Adrenal gland (tissue), 12 donors: ENCODE results near the gene CCDC85C. TPM values are rescaled to one million over a fixed set of nuclear protein-coding genes. Genes with fewer than 3 reads are reported as not detected.

Experiments
- DNase-seq, 7 donors: peaks; one replicate each; pipeline ENCODE4 v3.0.0-alpha.2; 2019 to 2020
- H3K27ac ChIP-seq, 5 donors: fragments of 200-600 bp; sonication (generic) in 4 of 5; 1 replicate in 3 of 5; 2 replicates in 2 of 5; pipeline versions ENCODE4 v1.5.1 to v1.8.0; 2016 to 2020; ENCODE audit warnings: mild to moderate bottlenecking in 1 of 5
- H3K27me3 ChIP-seq: fragments of 200-600 bp; 2 replicates; pipeline ENCODE4 v1.8.0; 2021
- H3K36me3 ChIP-seq, 2 donors: fragments of 200-600 bp; replicated peaks in 1 of 2; 1 replicate in 1 of 2; 2 replicates in 1 of 2; pipeline versions ENCODE4 v1.5.1 to v1.8.0; 2018 to 2022
- H3K4me1 ChIP-seq, 2 donors: fragments of 200-600 bp; replicated peaks in 1 of 2; 1 replicate in 1 of 2; 2 replicates in 1 of 2; pipeline versions ENCODE4 v1.5.1 to v1.8.0; 2018 to 2021
- H3K4me3 ChIP-seq, 4 donors: fragments of 200-600 bp; sonication (generic) in 3 of 4; one replicate each; pipeline ENCODE4 v1.5.1; 2016 to 2018
- H3K9me3 ChIP-seq, 3 donors: fragments of 200-600 bp; sonication (generic) in 1 of 3; replicated peaks in 1 of 3; 1 replicate in 2 of 3; 2 replicates in 1 of 3; pipeline versions ENCODE4 v1.5.1 to v1.8.0; 2016 to 2021
- POLR2A ChIP-seq, 2 donors: fragments of 450-650 bp; IDR thresholded peaks; one replicate each; pipeline ENCODE4 v1.6.1; 2017; ENCODE audit warnings: antibody characterized with exemption in 2 of 2, mild to moderate bottlenecking in 2 of 2, moderate library complexity in 1 of 2
- WGBS, 4 donors: extraction: QIAGEN DNeasy Blood & Tissue Kit in 2 of 4; methylation state at CpG; one replicate each; pipeline versions ENCODE4 v1.1.5 to v1.1.7; 2013 to 2017; 5-methylcytosine and 5-hydroxymethylcytosine counted together
- intact Hi-C, 2 donors: fragments of 100-400 bp; cut with DNase I; formaldehyde crosslinking; loops; one replicate each; pipeline versions ENCODE4 v1.14.1 to v1.15.0; 2022 to 2023
- polyA plus RNA-seq, 3 donors: library from polyadenylated mRNA; stranded (reverse); fragments of 200-250 nt in 2 of 3; fragments of 350-450 nt in 1 of 3; fragmentation: Illumina TruSeq in 1 of 3; extraction: RNeasy Lipid Tissue Mini Kit (QIAGEN cat#74804) in 1 of 3; gene quantifications; one replicate each; pipeline ENCODE4 v1.2.3, GENCODE V29; 2013 to 2014
- total RNA-seq, 9 donors: library from RNA; depleted of rRNA in 4 of 9; stranded (reverse); fragments of >200 nt in 4 of 9; fragments of 120-200 nt in 1 of 9; fragmentation: NEBNext Ultra II Directional in 1 of 9; extraction: Animal tissue kit (Norgen Biotek cat#: 25700) in 1 of 9; gene quantifications; one replicate each; pipeline versions ENCODE4 v1.1.0 to v1.2.4, GENCODE V29; 2013 to 2023
- TF ChIP-seq, protein P1 (sequence below), 6 experiments: fragments of 450-650 bp in 4 of 6; fragments of 200-600 bp in 2 of 6; sonication (generic) in 1 of 6; IDR thresholded peaks; 1 replicate in 5 of 6; 2 replicates in 1 of 6; pipeline versions ENCODE4 v1.5.1 to v1.8.0; 2016 to 2021; ENCODE audit warnings: antibody characterized with exemption in 6 of 6, mild to moderate bottlenecking in 2 of 6, moderate library complexity in 1 of 6
- donor health status: healthy with polysubstance abuse.
- donor health status: Bipolar disorder and iron deficiency.
- donor health status: DM: yes; HTN: yes; CAD: no.
- donor health status: DM: no; HTN: no; CAD: no.
- donor health status: DM: no; HTN: no; CAD: no.
- donor health status: DM: yes; HTN: yes; CAD: no.

Gene CCDC85C
- total and polyA plus RNA-seq, 12 donors = 4.2 to 59.0 (median 37.9) TPM

DNA sequence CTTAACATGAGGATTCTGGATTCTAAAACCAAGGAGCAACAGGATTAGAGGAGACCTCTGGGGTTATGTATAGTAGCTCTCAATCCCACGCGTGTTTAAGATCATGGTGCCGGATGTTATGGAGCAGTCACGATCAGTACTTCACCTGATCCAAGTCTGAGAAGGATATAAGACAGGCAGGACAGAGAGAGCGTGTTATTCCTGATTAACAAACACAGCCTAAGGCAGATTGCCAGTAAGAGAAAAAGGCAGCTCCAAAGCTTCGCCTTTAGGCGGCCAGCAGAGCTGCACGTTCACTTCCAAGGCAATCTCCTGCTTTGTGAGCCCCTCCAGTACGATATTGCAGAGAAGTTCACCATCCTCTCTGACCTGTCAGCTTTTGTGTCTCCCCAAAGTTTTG, 128.8 kb downstream of the CCDC85C start:
- no peak for TF ChIP-seq POLR2A (IDR thresholded peaks at IDR 0.05)
- TF ChIP-seq, protein P1, sequence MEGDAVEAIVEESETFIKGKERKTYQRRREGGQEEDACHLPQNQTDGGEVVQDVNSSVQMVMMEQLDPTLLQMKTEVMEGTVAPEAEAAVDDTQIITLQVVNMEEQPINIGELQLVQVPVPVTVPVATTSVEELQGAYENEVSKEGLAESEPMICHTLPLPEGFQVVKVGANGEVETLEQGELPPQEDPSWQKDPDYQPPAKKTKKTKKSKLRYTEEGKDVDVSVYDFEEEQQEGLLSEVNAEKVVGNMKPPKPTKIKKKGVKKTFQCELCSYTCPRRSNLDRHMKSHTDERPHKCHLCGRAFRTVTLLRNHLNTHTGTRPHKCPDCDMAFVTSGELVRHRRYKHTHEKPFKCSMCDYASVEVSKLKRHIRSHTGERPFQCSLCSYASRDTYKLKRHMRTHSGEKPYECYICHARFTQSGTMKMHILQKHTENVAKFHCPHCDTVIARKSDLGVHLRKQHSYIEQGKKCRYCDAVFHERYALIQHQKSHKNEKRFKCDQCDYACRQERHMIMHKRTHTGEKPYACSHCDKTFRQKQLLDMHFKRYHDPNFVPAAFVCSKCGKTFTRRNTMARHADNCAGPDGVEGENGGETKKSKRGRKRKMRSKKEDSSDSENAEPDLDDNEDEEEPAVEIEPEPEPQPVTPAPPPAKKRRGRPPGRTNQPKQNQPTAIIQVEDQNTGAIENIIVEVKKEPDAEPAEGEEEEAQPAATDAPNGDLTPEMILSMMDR (IDR thresholded peaks at IDR 0.05) = no peak
- Histone ChIP-seq H3K4me3 (no peak overlapping the region), H3K9me3 (no peaks in the 10 kb centered on the region), H3K27ac (no peak overlapping the region), H3K4me1 (peaks cover 8 to 45% of the 10 kb centered on the region in 2 donors), H3K27me3 (no peaks in the 10 kb centered on the region), H3K36me3 (no peaks in the 10 kb centered on the region)
- no peak for DNase-seq
- WGBS, 4 donors = 72 to 82% (median 77%) methylated on average over 9 of the region's 9 CpGs
- intact Hi-C loops = no loop called here

DNA sequence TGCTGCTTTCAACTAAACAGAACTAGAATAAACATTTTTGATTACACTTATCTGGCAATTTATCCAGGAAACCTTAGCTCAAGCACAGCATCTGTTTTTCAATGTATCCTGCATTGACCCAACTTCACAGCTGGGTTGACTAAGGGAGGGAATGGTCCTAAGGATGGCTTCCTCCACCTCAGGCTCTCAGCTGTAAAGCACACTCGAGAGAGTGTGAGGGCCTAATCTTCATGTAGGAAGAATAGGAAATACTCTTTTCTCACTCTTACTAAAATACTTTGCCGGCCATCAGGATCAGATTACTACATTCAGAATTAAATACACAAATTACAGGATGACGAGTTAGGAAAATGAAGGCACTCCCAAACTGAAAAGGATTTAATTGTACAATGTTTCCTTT, 130.5 kb downstream of the CCDC85C start:
- H3K4me1 ChIP-seq = peaks cover 0 to 32% of the 10 kb centered on the region in 2 donors

DNA sequence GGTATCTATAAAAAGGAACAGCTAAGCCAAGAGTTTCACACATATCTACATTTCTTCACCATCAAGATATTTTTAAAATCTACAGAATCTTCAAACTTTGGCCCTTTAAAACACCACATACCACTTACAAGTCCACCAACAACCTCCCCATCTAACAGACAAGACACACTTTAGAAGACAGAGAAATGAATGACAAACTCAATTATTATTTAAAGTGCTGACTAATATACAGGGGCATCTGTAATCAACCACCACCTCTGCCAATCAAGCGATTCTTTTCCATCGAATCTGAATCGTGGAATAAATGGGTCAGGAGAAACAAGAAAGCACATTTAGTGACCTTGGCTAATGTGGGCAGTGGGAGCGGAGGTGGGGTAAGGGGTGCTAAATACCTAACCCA, 131.1 kb downstream of the CCDC85C start:
- DNase-seq = no peak
- Histone ChIP-seq H3K36me3 (no peaks in the 10 kb centered on the region), H3K4me1 (peaks cover 0 to 27% of the 10 kb centered on the region in 2 donors), H3K27me3 (no peaks in the 10 kb centered on the region), H3K9me3 (no peaks in the 10 kb centered on the region), H3K4me3 (no peak overlapping the region), H3K27ac (no peak overlapping the region)
- 54 to 63% (median 57%) methylated on average over 4 of the region's 4 CpGs for WGBS, 4 donors
- intact Hi-C loops = no loop called here
- TF ChIP-seq, protein P1 (IDR thresholded peaks at IDR 0.05) = no peak
- TF ChIP-seq POLR2A (IDR thresholded peaks at IDR 0.05) = no peak

More for the DNA sequence above, 130.5 kb downstream of the CCDC85C start:
- TF ChIP-seq, protein P1 (IDR thresholded peaks at IDR 0.05) = no peak
- TF ChIP-seq POLR2A (IDR thresholded peaks at IDR 0.05) = no peak
- 81 to 90% (median 82%) methylated on average over 3 of the region's 3 CpGs for WGBS, 4 donors
- Histone ChIP-seq H3K27ac (no peak overlapping the region), H3K4me3 (no peak overlapping the region), H3K27me3 (no peaks in the 10 kb centered on the region), H3K36me3 (no peaks in the 10 kb centered on the region), H3K9me3 (no peaks in the 10 kb centered on the region)
- no peak for DNase-seq
- intact Hi-C loops = no loop called here

DNA sequence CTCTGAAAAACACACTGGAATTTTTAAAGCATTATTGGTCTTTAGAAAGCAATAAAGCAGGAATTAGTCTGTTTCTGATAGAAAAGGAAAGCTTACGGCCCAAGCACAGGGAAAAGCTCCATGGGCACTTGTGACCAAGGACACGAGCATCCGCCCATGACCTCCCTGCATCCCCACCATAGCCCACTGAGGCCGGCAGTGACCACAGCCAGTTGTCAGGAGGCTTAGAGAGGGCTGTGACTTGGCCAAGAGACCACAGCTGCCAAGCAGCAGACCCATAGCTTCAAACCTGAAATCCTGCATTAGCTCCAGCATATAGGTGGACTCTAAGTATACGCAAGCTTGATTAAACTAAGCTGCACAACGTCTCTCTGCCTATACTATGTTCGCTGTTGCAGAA, 132.3 kb downstream of the CCDC85C start:
- no peak overlapping the region for H3K27ac ChIP-seq
- no peaks in the 10 kb centered on the region for H3K9me3 ChIP-seq
- WGBS, 4 donors = 82 to 91% (median 89%) methylated on average over 6 to 7 of the region's 7 CpGs
- H3K36me3 ChIP-seq = no peaks in the 10 kb centered on the region
- TF ChIP-seq POLR2A (IDR thresholded peaks at IDR 0.05) = no peak
- DNase-seq = no peak
- H3K27me3 ChIP-seq = no peaks in the 10 kb centered on the region
- H3K4me3 ChIP-seq = no peak overlapping the region
- peaks cover 0 to 28% of the 10 kb centered on the region in 2 donors for H3K4me1 ChIP-seq
- intact Hi-C loops = no loop called here

DNA sequence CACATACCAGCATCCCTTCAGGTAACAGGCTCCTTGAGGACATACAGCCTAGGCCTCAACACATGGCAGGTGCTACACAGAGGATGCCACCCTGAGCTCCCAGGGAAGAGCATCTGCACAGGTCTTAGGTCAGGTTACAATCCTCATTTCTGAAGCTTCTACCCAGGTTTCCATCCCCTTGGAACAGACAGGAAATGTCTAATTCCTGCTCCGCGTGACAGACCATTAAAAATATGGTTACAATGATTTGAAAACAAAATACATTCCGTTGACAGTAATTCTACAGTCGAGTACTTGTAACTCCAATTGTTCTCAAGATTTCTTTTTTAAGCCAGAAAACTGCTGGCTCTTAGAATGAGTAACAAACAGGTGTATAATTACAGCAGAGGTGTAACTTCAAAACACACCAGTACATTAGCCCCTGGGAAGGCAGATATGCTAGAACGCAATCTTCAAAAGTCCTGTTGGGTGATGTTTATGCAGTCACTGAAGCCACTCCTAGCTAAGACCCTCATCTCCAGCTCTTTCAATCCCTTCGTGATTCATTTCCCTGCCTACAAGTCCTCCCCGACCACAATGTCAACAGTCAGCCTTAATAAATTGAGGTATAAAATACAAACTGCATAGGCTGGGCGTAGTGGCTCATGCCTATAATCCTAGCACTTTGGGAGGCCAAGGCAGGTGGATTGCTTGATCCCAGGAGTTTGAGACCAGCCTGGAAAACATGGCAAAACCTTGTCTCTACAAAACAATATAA, 135.0 kb downstream of the CCDC85C start:
- Histone ChIP-seq H3K4me3 (no peak overlapping the region), H3K27me3 (no peaks in the 10 kb centered on the region), H3K27ac (no peak overlapping the region), H3K36me3 (peaks cover 0 to 12% of the 10 kb centered on the region in 2 donors), H3K9me3 (no peaks in the 10 kb centered on the region), H3K4me1 (peaks cover 0 to 23% of the 10 kb centered on the region in 2 donors)
- intact Hi-C loops = no loop called here
- TF ChIP-seq, protein P1 (IDR thresholded peaks at IDR 0.05) = no peak
- no peak for TF ChIP-seq POLR2A (IDR thresholded peaks at IDR 0.05)
- DNase-seq = no peak
- WGBS, 4 donors = 82 to 94% (median 86%) methylated on average over 8 of the region's 8 CpGs
